Skeletal muscle satellite cell (primary cell): ENCODE data around the gene TLCD5.

Source experiments
- H3K27me3 ChIP-seq: 2 replicates; pipeline ENCODE4 v1.7.0; 2013; ENCODE audit warnings: low read length; ENCODE audit not compliant: control insufficient read depth, insufficient read depth
- H3K36me3 ChIP-seq: 2 replicates; pipeline ENCODE4 v1.7.0; 2013; ENCODE audit warnings: mild to moderate bottlenecking, control low read depth, low read length; ENCODE audit not compliant: insufficient read depth
- H3K4me1 ChIP-seq: 2 replicates; pipeline ENCODE4 v1.7.0; 2013; ENCODE audit warnings: low read length; ENCODE audit not compliant: control insufficient read depth, insufficient read depth
- H3K4me2 ChIP-seq: 2 replicates; pipeline ENCODE4 v1.7.0; 2013; ENCODE audit warnings: mild to moderate bottlenecking, low read length
- H3K4me3 ChIP-seq: 2 replicates; pipeline ENCODE4 v1.7.0; 2013; ENCODE audit warnings: low read length
- H3K9ac ChIP-seq: 2 replicates; pipeline ENCODE4 v1.7.0; 2013; ENCODE audit warnings: mild to moderate bottlenecking, low read depth, low read length, moderate library complexity
- H3K9me3 ChIP-seq: replicated peaks from 2 replicates; pipeline ENCODE4 v1.7.0; 2013; ENCODE audit warnings: mild to moderate bottlenecking, control low read depth, low read length

The TLCD5 gene

GRCh38 chr11:120310870-120311269, 14.2 kb upstream of the TLCD5 start:
- Histone ChIP-seq H3K4me2 (no peak overlapping the region), H3K4me3 (no peak overlapping the region), H3K9ac (no peak overlapping the region), H3K4me1 (peaks cover 13% of the 10 kb centered on the region), H3K27me3 (peaks cover 32% of the 10 kb centered on the region), H3K9me3 (no peaks in the 10 kb centered on the region), H3K36me3 (no peaks in the 10 kb centered on the region)

- Histone ChIP-seq H3K9ac (no peak overlapping the region), H3K4me1 (no peaks in the 10 kb centered on the region), H3K4me3 (no peak overlapping the region), H3K36me3 (no peaks in the 10 kb centered on the region), H3K4me2 (no peak overlapping the region), H3K27me3 (peaks cover 55% of the 10 kb centered on the region), H3K9me3 (no peaks in the 10 kb centered on the region)
Observed at GRCh38 chr11:120314861-120315260, 10.2 kb upstream of the TLCD5 start.

- no peak overlapping the region for H3K4me2 ChIP-seq
- no peaks in the 10 kb centered on the region for H3K9me3 ChIP-seq
- no peaks in the 10 kb centered on the region for H3K4me1 ChIP-seq
- no peaks in the 10 kb centered on the region for H3K36me3 ChIP-seq
- no peak overlapping the region for H3K4me3 ChIP-seq
- H3K9ac ChIP-seq = no peak overlapping the region
- H3K27me3 ChIP-seq = peaks cover 35% of the 10 kb centered on the region
Observed at GRCh38 chr11:120316880-120317688, 8.0 kb upstream of the TLCD5 start.

- H3K4me2 ChIP-seq = no peak overlapping the region
- peaks cover 31% of the 10 kb centered on the region for H3K27me3 ChIP-seq
- H3K36me3 ChIP-seq = no peaks in the 10 kb centered on the region
- no peak overlapping the region for H3K4me3 ChIP-seq
- H3K4me1 ChIP-seq = no peaks in the 10 kb centered on the region
- no peaks in the 10 kb centered on the region for H3K9me3 ChIP-seq
- H3K9ac ChIP-seq = no peak overlapping the region
Observed at GRCh38 chr11:120317689-120318480, 7.2 kb upstream of the TLCD5 start.

GRCh38 chr11:120318906-120319305, 6.2 kb upstream of the TLCD5 start:
- Histone ChIP-seq H3K9ac (no peak overlapping the region), H3K27me3 (peaks cover 31% of the 10 kb centered on the region), H3K9me3 (no peaks in the 10 kb centered on the region), H3K4me3 (no peak overlapping the region), H3K4me2 (no peak overlapping the region), H3K36me3 (no peaks in the 10 kb centered on the region), H3K4me1 (no peaks in the 10 kb centered on the region)

- Histone ChIP-seq H3K27me3 (no peaks in the 10 kb centered on the region), H3K36me3 (peaks cover 9% of the 10 kb centered on the region), H3K4me2 (peak overlapping the region; percentile 89), H3K9me3 (no peaks in the 10 kb centered on the region), H3K4me3 (peak overlapping the region; percentile 87), H3K4me1 (peaks cover 45% of the 10 kb centered on the region), H3K9ac (peak overlapping the region; percentile 96)
Observed at GRCh38 chr11:120326228-120326627, 1.1 kb downstream of the TLCD5 start.

GRCh38 chr11:120326845-120327281, 1.8 kb downstream of the TLCD5 start:
- H3K27me3 ChIP-seq = no peaks in the 10 kb centered on the region
- peak overlapping the region; percentile 96 for H3K9ac ChIP-seq
- peak overlapping the region; percentile 89 for H3K4me2 ChIP-seq
- H3K36me3 ChIP-seq = peaks cover 9% of the 10 kb centered on the region
- H3K9me3 ChIP-seq = no peaks in the 10 kb centered on the region
- H3K4me1 ChIP-seq = peaks cover 50% of the 10 kb centered on the region
- peak overlapping the region; percentile 87 for H3K4me3 ChIP-seq

- Histone ChIP-seq H3K27me3 (no peaks in the 10 kb centered on the region), H3K4me1 (peaks cover 55% of the 10 kb centered on the region), H3K4me2 (no peak overlapping the region), H3K9ac (no peak overlapping the region), H3K9me3 (no peaks in the 10 kb centered on the region), H3K4me3 (no peak overlapping the region), H3K36me3 (peaks cover 9% of the 10 kb centered on the region)
Observed at GRCh38 chr11:120327311-120327710, 2.2 kb downstream of the TLCD5 start.

- Histone ChIP-seq H3K4me1 (peaks cover 71% of the 10 kb centered on the region), H3K27me3 (no peaks in the 10 kb centered on the region), H3K4me3 (no peak overlapping the region), H3K9ac (no peak overlapping the region), H3K9me3 (no peaks in the 10 kb centered on the region), H3K36me3 (peaks cover 9% of the 10 kb centered on the region), H3K4me2 (no peak overlapping the region)
Observed at GRCh38 chr11:120329556-120329955, 4.5 kb downstream of the TLCD5 start.

GRCh38 chr11:120330045-120330444, 4.9 kb downstream of the TLCD5 start:
- no peak overlapping the region for H3K9ac ChIP-seq
- no peak overlapping the region for H3K4me3 ChIP-seq
- H3K36me3 ChIP-seq = peaks cover 9% of the 10 kb centered on the region
- H3K4me1 ChIP-seq = peaks cover 68% of the 10 kb centered on the region
- no peaks in the 10 kb centered on the region for H3K9me3 ChIP-seq
- H3K27me3 ChIP-seq = no peaks in the 10 kb centered on the region
- no peak overlapping the region for H3K4me2 ChIP-seq

- H3K27me3 ChIP-seq = no peaks in the 10 kb centered on the region
- H3K9ac ChIP-seq = peak overlapping the region; percentile 66
- no peaks in the 10 kb centered on the region for H3K9me3 ChIP-seq
- peak overlapping the region; percentile 7 for H3K4me3 ChIP-seq
- H3K4me1 ChIP-seq = peaks cover 66% of the 10 kb centered on the region
- peaks cover 9% of the 10 kb centered on the region for H3K36me3 ChIP-seq
- H3K4me2 ChIP-seq = peak overlapping the region; percentile 63
Observed at GRCh38 chr11:120331301-120331996, 6.3 kb downstream of the TLCD5 start.
